GM19035 (cell line): Measurements from ENCODE around the gene ZNF672.
"Not testable (repeated sequence)": the region's sequence is repeated elsewhere in the genome, so short reads cannot be mapped to it uniquely, and the experiment has no call there.

ENCODE experiments used
- ATAC-seq: cut with Tn5 transposase; IDR thresholded peaks from one replicate; pipeline ENCODE4 v1.9.1; 2021; ENCODE audit not compliant: unreplicated experiment

The ZNF672 gene

GRCh38 chr1:248837781-248838356 is at the start of gene ZNF672:
TSS of gene ZNF672 (plus strand) at chr1:248838224. CDS start at chr1:248847275, 9,051 bp downstream.
- ATAC-seq = peak; percentile 79

GRCh38 chr1:248788327-248788726 is 49.7 kb upstream of the ZNF672 start:
- no peak for ATAC-seq

GRCh38 chr1:248789337-248789736 is 48.7 kb upstream of the ZNF672 start:
- not testable (repeated sequence) for ATAC-seq

GRCh38 chr1:248790456-248790855 is 47.6 kb upstream of the ZNF672 start:
- ATAC-seq = no peak

GRCh38 chr1:248791010-248791409 is 47.0 kb upstream of the ZNF672 start:
- ATAC-seq = no peak

GRCh38 chr1:248792342-248792741 is 45.7 kb upstream of the ZNF672 start:
- no peak for ATAC-seq

- ATAC-seq = peak; percentile 93
Observed at GRCh38 chr1:248793592-248793991, 44.4 kb upstream of the ZNF672 start.

GRCh38 chr1:248794663-248795062 is 43.4 kb upstream of the ZNF672 start:
- not testable (repeated sequence) for ATAC-seq

GRCh38 chr1:248798791-248799190 is 39.2 kb upstream of the ZNF672 start:
- no peak for ATAC-seq

- ATAC-seq = no peak
Observed at GRCh38 chr1:248800459-248800858, 37.6 kb upstream of the ZNF672 start.

- no peak for ATAC-seq
Observed at GRCh38 chr1:248802454-248802853, 35.6 kb upstream of the ZNF672 start.

- ATAC-seq = not testable (repeated sequence)
Observed at GRCh38 chr1:248803501-248803900, 34.5 kb upstream of the ZNF672 start.

- ATAC-seq = peak; percentile 87
Observed at GRCh38 chr1:248804771-248805681, 33.0 kb upstream of the ZNF672 start.

GRCh38 chr1:248805876-248806275 is 32.1 kb upstream of the ZNF672 start:
- ATAC-seq = no peak

GRCh38 chr1:248807067-248807737 is 30.8 kb upstream of the ZNF672 start:
- ATAC-seq = peak; percentile 63

- ATAC-seq = no peak
Observed at GRCh38 chr1:248808876-248809275, 29.1 kb upstream of the ZNF672 start.

- ATAC-seq = no peak
Observed at GRCh38 chr1:248810000-248810726, 27.9 kb upstream of the ZNF672 start.

GRCh38 chr1:248810727-248811513 is 27.1 kb upstream of the ZNF672 start:
- no peak for ATAC-seq

GRCh38 chr1:248811514-248812490 is 26.2 kb upstream of the ZNF672 start:
- no peak for ATAC-seq
